Thyroid gland (tissue), 4 donors: ENCODE results near the gene RAPGEF6.
A peak's percentile ranks its signal among the peaks of the same experiment; 100 is the strongest.

Experiments used
- POLR2A ChIP-seq, 2 donors: fragments of 450-650 bp; IDR thresholded peaks; one replicate each; pipeline ENCODE4 v1.6.1; 2017; ENCODE audit warnings: antibody characterized with exemption in 2 of 2, mild to moderate bottlenecking in 2 of 2, moderate library complexity in 1 of 2
- TF ChIP-seq, protein P1 (sequence below), 6 experiments: fragments of 200-600 bp in 3 of 6; fragments of 450-650 bp in 3 of 6; sonication (generic) in 3 of 6; IDR thresholded peaks; one replicate each; pipeline ENCODE4 v1.5.1; 2016 to 2019; ENCODE audit warnings: antibody characterized with exemption in 6 of 6, mild to moderate bottlenecking in 2 of 6, inconsistent platforms in 1 of 6, moderate library complexity in 1 of 6

DNA sequence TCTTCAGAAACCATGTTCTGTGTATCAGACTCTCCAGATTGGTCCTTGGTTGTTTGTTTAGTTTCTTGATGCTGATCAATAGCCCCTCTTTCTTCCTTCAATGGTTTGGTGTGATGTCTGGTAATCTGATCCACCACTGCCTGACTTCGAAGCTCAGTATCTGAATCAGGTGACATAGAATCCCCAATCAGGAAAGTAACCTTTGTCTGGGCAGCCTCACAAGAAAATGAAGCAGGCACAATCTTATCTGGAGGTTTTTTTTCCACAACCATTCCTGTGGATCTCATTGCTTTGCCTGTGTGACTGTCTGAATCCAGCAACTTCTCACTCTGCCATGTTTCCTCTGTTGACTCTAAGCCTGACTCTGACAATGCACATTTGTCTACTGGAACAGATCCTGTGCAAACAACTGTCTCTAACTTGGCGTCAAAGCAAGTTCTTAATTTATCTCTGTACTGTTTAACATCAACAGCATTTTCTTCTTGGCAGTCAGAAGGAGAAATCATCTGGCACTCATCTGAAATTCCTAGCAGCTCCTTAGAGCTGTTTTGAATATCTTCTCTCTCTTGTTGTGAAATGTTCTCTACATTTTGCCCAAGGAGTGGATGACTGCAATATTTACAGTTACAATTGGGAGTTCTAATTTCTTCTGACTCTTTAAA lies 37.1 kb upstream of the RAPGEF6 start:
- TF ChIP-seq, protein P1, sequence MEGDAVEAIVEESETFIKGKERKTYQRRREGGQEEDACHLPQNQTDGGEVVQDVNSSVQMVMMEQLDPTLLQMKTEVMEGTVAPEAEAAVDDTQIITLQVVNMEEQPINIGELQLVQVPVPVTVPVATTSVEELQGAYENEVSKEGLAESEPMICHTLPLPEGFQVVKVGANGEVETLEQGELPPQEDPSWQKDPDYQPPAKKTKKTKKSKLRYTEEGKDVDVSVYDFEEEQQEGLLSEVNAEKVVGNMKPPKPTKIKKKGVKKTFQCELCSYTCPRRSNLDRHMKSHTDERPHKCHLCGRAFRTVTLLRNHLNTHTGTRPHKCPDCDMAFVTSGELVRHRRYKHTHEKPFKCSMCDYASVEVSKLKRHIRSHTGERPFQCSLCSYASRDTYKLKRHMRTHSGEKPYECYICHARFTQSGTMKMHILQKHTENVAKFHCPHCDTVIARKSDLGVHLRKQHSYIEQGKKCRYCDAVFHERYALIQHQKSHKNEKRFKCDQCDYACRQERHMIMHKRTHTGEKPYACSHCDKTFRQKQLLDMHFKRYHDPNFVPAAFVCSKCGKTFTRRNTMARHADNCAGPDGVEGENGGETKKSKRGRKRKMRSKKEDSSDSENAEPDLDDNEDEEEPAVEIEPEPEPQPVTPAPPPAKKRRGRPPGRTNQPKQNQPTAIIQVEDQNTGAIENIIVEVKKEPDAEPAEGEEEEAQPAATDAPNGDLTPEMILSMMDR (IDR thresholded peaks at IDR 0.05), result no peak
- TF ChIP-seq POLR2A (IDR thresholded peaks at IDR 0.05), result peak in 1 of 2 donors; percentile 31
